K562 (cell line): ENCODE results near the gene TCF25. TPM values are rescaled to one million over a fixed set of nuclear protein-coding genes. Genes with fewer than 3 reads are reported as not detected.

Experiments
- ATAC-seq: fragments of 200-7000 bp; cut with Tn5 transposase; 3 replicates; pipeline ENCODE4 v1.9.1; 2020; ENCODE audit warnings: moderate library complexity
- BruUV-seq: library from RNA; stranded (reverse); fragments of 400-500 nt; replicated peaks from 2 replicates; lab custom pipeline; 2021; lab: Mats Ljungman, UMichigan
- CTCF ChIA-PET: fragments of 300-600 bp; formaldehyde crosslinking; extraction: SDS; loops from one replicate; lab custom pipeline; 2021; ENCODE audit warnings: low intra/inter-chr PET ratio; lab: Yijun Ruan, JAX
- POLR2A ChIA-PET: fragments of 300-600, 350-650 bp; sonication (Branson Sonifier 250); formaldehyde crosslinking; extraction: SDS; loops from one replicate; lab custom pipeline; 2021; ENCODE audit warnings: antibody characterized with exemption, inconsistent platforms; lab: Yijun Ruan, JAX
- DNase-seq, 4 experiments: peaks; one replicate each; pipeline versions ENCODE4 v3.0.0 to v3.0.0-alpha.2; 2011 to 2018; ENCODE audit warnings: low spot score in 3 of 4, mixed read lengths in 3 of 4; ENCODE audit errors: extremely low read depth in 1 of 4
- FAIRE-seq: peaks from 2 replicates; lab custom pipeline; 2011; peaks lifted over from hg19 to GRCh38; lab: Jason Lieb, UNC
- H2AFZ ChIP-seq: 2 replicates; pipeline ENCODE4 v1.6.0; 2011; ENCODE audit warnings: low read depth, low read length, control low read depth, inconsistent platforms
- H3K27ac ChIP-seq: fragments of 200-600 bp; 3 replicates; pipeline ENCODE4 v1.8.0; 2011; ENCODE audit warnings: low read depth, mild to moderate bottlenecking, control low read depth, inconsistent platforms, low read length, moderate library complexity, mixed read lengths; ENCODE audit errors: extremely low read depth
- H3K27me3 ChIP-seq, 2 experiments: fragments of 300-600 bp in 1 of 2; 2 replicates in 1 of 2; 3 replicates in 1 of 2; pipeline versions ENCODE4 v1.6.0 to v1.8.0; 2011; ENCODE audit warnings: inconsistent platforms in 2 of 2, low read length in 2 of 2, mild to moderate bottlenecking in 1 of 2, mixed read lengths in 1 of 2, moderate library complexity in 1 of 2; ENCODE audit not compliant: control insufficient read depth in 2 of 2, insufficient read depth in 2 of 2
- H3K36me3 ChIP-seq: fragments of 300-600 bp; 3 replicates; pipeline ENCODE4 v1.8.0; 2011; ENCODE audit warnings: mild to moderate bottlenecking, low read length, inconsistent platforms; ENCODE audit not compliant: control insufficient read depth, insufficient read depth
- H3K4me1 ChIP-seq, 2 experiments: fragments of 200-600 bp in 1 of 2; replicated peaks in 1 of 2; 2 replicates in 1 of 2; 3 replicates in 1 of 2; pipeline versions ENCODE4 v1.5.1 to v1.8.0; 2011; ENCODE audit warnings: inconsistent platforms in 2 of 2, low read length in 2 of 2, mild to moderate bottlenecking in 1 of 2, mixed read lengths in 1 of 2, moderate library complexity in 1 of 2; ENCODE audit not compliant: control insufficient read depth in 2 of 2, insufficient read depth in 2 of 2
- H3K4me2 ChIP-seq: 2 replicates; pipeline ENCODE4 v1.6.1; 2011; ENCODE audit warnings: low read length, control low read depth, inconsistent platforms, mixed read lengths; ENCODE audit not compliant: insufficient read depth
- H3K4me3 ChIP-seq: fragments of 200-600 bp; sonication (generic), shearing (Covaris generic); 2 replicates; pipeline ENCODE4 v1.5.1; 2016; ENCODE audit warnings: control low read depth, inconsistent platforms
- H3K79me2 ChIP-seq: fragments of 200-600 bp; 3 replicates; pipeline ENCODE4 v1.8.0; 2011; ENCODE audit warnings: low read length, inconsistent platforms; ENCODE audit not compliant: control insufficient read depth, insufficient read depth
- H3K9ac ChIP-seq, 2 experiments: 2 replicates each; pipeline versions ENCODE4 v1.6.0 to v1.6.1; 2011; ENCODE audit warnings: low read depth in 2 of 2, low read length in 2 of 2, control low read depth in 1 of 2, inconsistent platforms in 1 of 2, mild to moderate bottlenecking in 1 of 2, mixed read lengths in 1 of 2; ENCODE audit not compliant: insufficient read depth in 1 of 2
- H3K9me1 ChIP-seq: one replicate; pipeline ENCODE4 v1.6.0; 2011; ENCODE audit warnings: inconsistent platforms, mild to moderate bottlenecking, low read length, moderate library complexity; ENCODE audit not compliant: control insufficient read depth, insufficient read depth
- H3K9me3 ChIP-seq: replicated peaks from 2 replicates; pipeline ENCODE4 v1.5.1; 2011; ENCODE audit warnings: low read depth, low read length, inconsistent platforms; ENCODE audit not compliant: control insufficient read depth, insufficient read depth
- H4K20me1 ChIP-seq: replicated peaks from 2 replicates; pipeline ENCODE4 v1.6.1; 2011; ENCODE audit warnings: low read length, inconsistent platforms, mixed read lengths; ENCODE audit not compliant: control insufficient read depth, insufficient read depth
- FOXP1 ChIP-seq: sonication (generic); formaldehyde crosslinking; IDR thresholded peaks from 2 replicates; pipeline ENCODE4 v1.8.0; 2022; ENCODE audit warnings: mild to moderate bottlenecking, missing genetic modification reagents
- GABPB1 ChIP-seq: sonication (generic); formaldehyde crosslinking; IDR thresholded peaks from 2 replicates; pipeline ENCODE4 v1.8.0; 2022; ENCODE audit warnings: mild to moderate bottlenecking, missing genetic modification reagents
- GTF3C2 ChIP-seq: IDR thresholded peaks from 3 replicates; pipeline ENCODE4 v1.6.1; 2011; ENCODE audit warnings: borderline replicate concordance, mild to moderate bottlenecking, moderate library complexity; ENCODE audit not compliant: insufficient read length; ENCODE audit errors: extremely low read depth
- HLTF ChIP-seq: fragments of 450-650 bp; IDR thresholded peaks from 2 replicates; pipeline ENCODE4 v1.6.1; 2016
- HMG20B ChIP-seq: fragments of 250-450 bp; sonication (Bioruptor Pico); IDR thresholded peaks from 2 replicates; pipeline ENCODE4 v1.5.0; 2021; ENCODE audit warnings: mild to moderate bottlenecking
- HMGXB4 ChIP-seq: sonication (generic); formaldehyde crosslinking; IDR thresholded peaks from 2 replicates; pipeline ENCODE4 v1.8.1; 2023; ENCODE audit warnings: mild to moderate bottlenecking, missing genetic modification reagents
- LCOR ChIP-seq: sonication (generic); formaldehyde crosslinking; IDR thresholded peaks from 2 replicates; pipeline ENCODE4 v1.8.0; 2022; ENCODE audit warnings: mild to moderate bottlenecking, missing genetic modification reagents
- NFATC3 ChIP-seq: fragments of 450-650 bp; IDR thresholded peaks from 2 replicates; pipeline ENCODE4 v1.6.1; 2017; ENCODE audit warnings: mild to moderate bottlenecking
- POLR3G ChIP-seq: IDR thresholded peaks from 2 replicates; pipeline ENCODE4 v1.6.1; 2011; ENCODE audit not compliant: insufficient read length, insufficient replicate concordance; ENCODE audit errors: extremely low read depth
- RBM15 ChIP-seq: fragments of 200-400 bp; formaldehyde crosslinking; IDR thresholded peaks from 2 replicates; pipeline ENCODE4 v1.6.1; 2018; ENCODE audit warnings: mild to moderate bottlenecking, low read length, moderate library complexity; ENCODE audit not compliant: insufficient read depth
- SMAD3 ChIP-seq: fragments of 450-650 bp; formaldehyde crosslinking; conservative IDR thresholded peaks from 2 replicates; pipeline ENCODE4 v1.4.0; 2020; ENCODE audit warnings: mild to moderate bottlenecking
- SMARCC2 ChIP-seq: fragments of 450-650 bp; IDR thresholded peaks from 2 replicates; pipeline ENCODE4 v1.6.1; 2017; ENCODE audit warnings: antibody characterized with exemption, moderate library complexity, mild to moderate bottlenecking, low read depth
- TFAP4 ChIP-seq: sonication (generic); formaldehyde crosslinking; IDR thresholded peaks from 2 replicates; pipeline ENCODE4 v1.8.0; 2022; ENCODE audit warnings: missing genetic modification reagents, mild to moderate bottlenecking, moderate library complexity, borderline replicate concordance
- ZBTB1 ChIP-seq: sonication (generic); formaldehyde crosslinking; IDR thresholded peaks from 2 replicates; pipeline ENCODE4 v1.8.1; 2023; ENCODE audit warnings: missing genetic modification reagents, low read depth, mild to moderate bottlenecking, borderline replicate concordance
- ZNF324 ChIP-seq: fragments of 250-450 bp; sonication (Bioruptor Pico); IDR thresholded peaks from 2 replicates; pipeline ENCODE4 v1.4.0; 2020; ENCODE audit warnings: mild to moderate bottlenecking
- ZNF445 ChIP-seq: fragments of 250-450 bp; sonication (Bioruptor Pico); IDR thresholded peaks from 2 replicates; pipeline ENCODE4 v1.4.0; 2020; ENCODE audit warnings: low read depth, mild to moderate bottlenecking, moderate library complexity
- ZNF780A ChIP-seq: fragments of 250-450 bp; sonication (Bioruptor Pico); IDR thresholded peaks from 2 replicates; pipeline ENCODE4 v1.5.0; 2021; ENCODE audit warnings: mild to moderate bottlenecking
- WGBS: fragments of 100-300 bp; shearing (Covaris generic); methylation state at CpG from one replicate; pipeline ENCODE4 v1.1.6; 2016; ENCODE audit warnings: low coverage, mixed read lengths; ENCODE audit not compliant: insufficient coverage; ENCODE audit errors: missing lambda C conversion rate; 5-methylcytosine and 5-hydroxymethylcytosine counted together
- in situ Hi-C: fragments of 300-500 bp; cut with MboI; formaldehyde crosslinking; loops from 4 replicates; pipeline ENCODE4 v1.15.0; 2018; ENCODE audit warnings: inconsistent platforms, mixed read lengths
- intact Hi-C: fragments of 100-400 bp; cut with micrococcal nuclease; formaldehyde crosslinking; loops from 2 replicates; pipeline ENCODE4 v1.14.2; 2022
- polyA plus RNA-seq, 8 experiments: library from polyadenylated mRNA; depleted of rRNA in 4 of 8; stranded (reverse) in 5 of 8; unstranded in 3 of 8; fragments of >200 nt; fragmentation: Nextera tagmentation in 2 of 8; fragmentation: Illumina TruSeq in 1 of 8; extraction: Ambion mirVana in 2 of 8; extraction: Trizol in 1 of 8; gene quantifications; 2 replicates each; pipeline versions ENCODE4 v1.2.1 to v1.2.3, GENCODE V29; 2011 to 2014; ENCODE audit warnings: inconsistent platforms in 1 of 8, missing spikeins in 1 of 8
- total RNA-seq, 7 experiments: library from RNA; depleted of rRNA in 6 of 7; stranded (reverse); fragments of >200 nt in 6 of 7; fragmentation: Illumina TruSeq in 2 of 7; extraction: Trizol in 2 of 7; gene quantifications; 2 replicates each; pipeline versions ENCODE4 v1.2.1 to v1.2.3, GENCODE V29; 2011 to 2021; ENCODE audit warnings: low replicate concordance in 1 of 7

The TCF25 gene
- total and polyA plus RNA-seq, 9 of the 15 experiments (the other 6 are each of a cell fraction or from before 2014, with no cell fraction given) = 9.0 to 154 (median 83.8) TPM

GRCh38 chr16:89951509-89951908, 78.1 kb downstream of the TCF25 start:
- H3K36me3 ChIP-seq = peaks cover 24% of the 10 kb centered on the region; the same call in 1 of the 3 replicates
- H4K20me1 ChIP-seq = no peaks in the 10 kb centered on the region
- intact Hi-C loops (no loop called here), in situ Hi-C loops (no loop called here)
- BruUV-seq = no TSS peak
- H3K9me1 ChIP-seq = peaks cover 3% of the 10 kb centered on the region
- FAIRE-seq (no peak), DNase-seq (no peak), ATAC-seq (no peak)
- H3K4me1 ChIP-seq = peaks cover 0 to 28% of the 10 kb centered on the region in 2 experiments; a peak in 3 of 5 replicates
- no peak overlapping the region for H3K9ac ChIP-seq
- no peak overlapping the region for H3K4me2 ChIP-seq
- no peak overlapping the region for H3K4me3 ChIP-seq
- no peak for TF ChIP-seq FOXP1 (CRISPR knock-in tag)
- TF ChIP-seq POLR3G = no peak
- no peak for TF ChIP-seq LCOR (CRISPR knock-in tag)
- no peak for TF ChIP-seq SMARCC2
- no peak for TF ChIP-seq TFAP4
- no peak for TF ChIP-seq SMAD3 (CRISPR knock-in tag)
- TF ChIP-seq ZBTB1 (CRISPR knock-in tag) = no peak
- TF ChIP-seq GABPB1 = no peak
- TF ChIP-seq GTF3C2 = no peak
- TF ChIP-seq ZNF780A (CRISPR knock-in tag) = no peak
- no peak for TF ChIP-seq HLTF
- TF ChIP-seq ZNF445 (CRISPR knock-in tag) = no peak
- no peak for TF ChIP-seq ZNF324 (CRISPR knock-in tag)
- no peak for TF ChIP-seq HMG20B
- no peak for TF ChIP-seq HMGXB4 (CRISPR knock-in tag)
- TF ChIP-seq RBM15 = no peak
- TF ChIP-seq NFATC3 = no peak
- no peak overlapping the region for H3K27ac ChIP-seq
- peaks cover 9% of the 10 kb centered on the region for H3K79me2 ChIP-seq
- CTCF ChIA-PET = no interaction called here
- no peaks in the 10 kb centered on the region for H3K27me3 ChIP-seq
- no peaks in the 10 kb centered on the region for H3K9me3 ChIP-seq
- WGBS = 84% methylated on average over 5 of the region's 5 CpGs
- no peak overlapping the region for H2AFZ ChIP-seq
- POLR2A ChIA-PET = interaction anchor here (0.6 to 1.3 kb wide), 3 partner anchors 10 to 21 kb away, joined by 4 to 5 read pairs (median 4); no protein-coding TSS in a partner anchor
